GM21360 (cell line): ENCODE data around the gene ADAMTS9.

ENCODE experiments used
- ATAC-seq: cut with Tn5 transposase; IDR thresholded peaks from one replicate; pipeline ENCODE4 v1.9.1; 2021; ENCODE audit warnings: mild to moderate bottlenecking, moderate library complexity; ENCODE audit not compliant: unreplicated experiment

Gene ADAMTS9

DNA sequence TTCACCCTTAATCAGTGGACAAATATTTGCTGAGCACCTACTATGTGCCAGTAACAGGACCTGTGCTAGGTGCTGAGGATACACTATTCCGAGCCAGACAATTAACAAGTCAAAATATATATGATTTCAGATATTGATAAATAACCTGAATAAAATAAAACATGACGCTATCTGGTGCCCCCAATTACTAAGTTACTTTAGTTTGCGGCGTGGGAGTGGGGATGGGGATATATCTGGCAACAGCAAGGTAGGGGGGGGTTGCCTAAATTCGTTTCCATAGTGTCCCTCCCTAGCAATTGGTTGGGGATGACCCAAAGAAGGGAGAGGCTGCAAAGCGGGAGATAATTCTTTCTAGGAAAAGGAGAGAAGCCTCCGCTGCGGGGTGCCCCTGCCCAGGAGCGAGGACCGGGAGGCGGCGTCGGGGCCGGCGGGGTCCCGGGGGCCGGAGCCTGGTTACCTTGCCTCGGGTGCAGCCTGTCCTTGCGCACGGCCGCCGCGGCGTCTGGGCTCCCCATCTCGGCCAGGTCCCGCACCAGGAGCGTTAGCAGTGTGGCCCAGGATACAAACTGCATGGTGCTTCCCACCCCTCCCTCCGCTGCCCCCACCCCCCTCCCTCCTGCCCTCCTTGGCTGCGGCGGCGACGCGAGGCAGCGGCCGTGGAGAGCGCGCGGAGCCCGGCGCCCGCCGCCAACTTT, 567 bp downstream of the ADAMTS9 start:
- ATAC-seq: no peak

DNA sequence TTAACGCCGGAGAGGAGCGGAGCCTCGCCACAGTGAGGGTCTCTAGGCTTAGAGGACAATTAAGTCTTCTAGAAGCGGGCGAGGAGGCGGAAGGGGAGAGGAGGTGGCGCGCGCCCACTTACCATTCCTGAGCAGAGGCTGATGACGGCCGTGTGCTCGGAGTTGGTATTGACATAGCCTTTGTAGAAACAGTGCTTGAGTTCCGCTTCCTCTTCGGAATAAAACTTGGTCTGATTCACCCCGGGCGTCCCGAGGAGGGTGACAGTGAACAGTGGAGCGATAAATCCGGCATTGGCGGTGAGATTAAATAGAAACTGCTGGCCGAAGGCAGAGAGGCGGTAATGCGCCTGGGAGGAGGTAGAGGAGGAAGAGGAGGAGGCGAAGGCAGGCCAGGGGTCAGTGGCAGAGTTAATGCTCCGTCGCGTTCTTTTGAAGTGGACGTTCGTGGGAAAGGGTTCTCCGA, 1.3 kb downstream of the ADAMTS9 start:
- ATAC-seq: no peak

DNA sequence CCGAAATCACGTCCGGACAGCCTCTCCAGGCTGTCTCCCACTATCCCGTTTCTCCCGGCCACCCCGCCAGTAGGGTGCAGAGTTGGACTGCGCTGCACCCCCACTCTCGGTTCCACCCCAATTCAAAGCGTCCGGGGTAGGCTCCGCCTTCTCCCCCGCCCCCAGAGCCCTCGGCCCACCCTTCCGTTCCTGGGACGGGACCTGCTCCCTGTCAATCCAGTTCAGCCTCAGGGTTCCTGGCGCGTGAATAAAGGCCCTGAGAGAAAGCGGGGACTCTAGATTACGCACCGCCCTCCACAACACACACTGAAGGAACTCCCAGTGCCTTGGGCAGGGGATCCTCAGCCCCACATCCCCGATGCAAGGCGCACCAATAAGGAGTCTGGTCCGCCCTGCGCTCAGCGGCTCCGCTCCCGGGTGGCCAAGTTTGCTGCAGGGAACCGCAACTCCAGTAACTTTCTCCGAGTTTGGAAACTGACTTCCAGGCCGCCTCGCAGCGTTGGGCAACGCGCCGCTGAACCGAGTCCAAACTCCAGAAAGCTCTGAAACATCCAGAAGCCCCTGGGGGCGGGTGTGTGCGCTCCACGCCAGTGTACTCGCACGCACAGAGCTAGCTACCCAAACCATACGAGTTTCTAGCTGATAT, 1.9 kb downstream of the ADAMTS9 start:
- ATAC-seq: no peak

DNA sequence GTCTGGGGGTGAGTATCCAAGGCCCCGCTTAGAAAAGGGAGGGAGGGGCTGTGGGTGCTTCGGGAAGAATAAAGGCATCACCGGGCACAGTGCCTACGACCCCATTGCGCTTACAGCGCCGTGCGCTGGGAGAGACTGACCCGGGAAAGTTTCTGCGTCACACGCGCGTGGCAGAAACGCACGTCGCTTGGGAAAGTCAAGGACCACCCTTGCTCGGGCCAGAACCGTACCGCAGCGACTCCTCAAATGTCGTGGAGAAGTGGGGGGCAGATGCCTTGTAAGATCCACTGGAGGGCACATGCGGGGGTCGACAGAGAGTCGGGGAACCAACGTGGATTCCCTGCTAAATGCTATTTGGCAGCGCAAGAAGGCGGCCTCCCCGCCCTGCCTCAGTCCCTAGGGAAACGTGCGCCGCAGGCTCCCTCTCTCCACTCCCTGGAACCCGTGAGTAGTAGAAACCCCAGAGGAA, 2.4 kb downstream of the ADAMTS9 start:
- ATAC-seq: no peak

DNA sequence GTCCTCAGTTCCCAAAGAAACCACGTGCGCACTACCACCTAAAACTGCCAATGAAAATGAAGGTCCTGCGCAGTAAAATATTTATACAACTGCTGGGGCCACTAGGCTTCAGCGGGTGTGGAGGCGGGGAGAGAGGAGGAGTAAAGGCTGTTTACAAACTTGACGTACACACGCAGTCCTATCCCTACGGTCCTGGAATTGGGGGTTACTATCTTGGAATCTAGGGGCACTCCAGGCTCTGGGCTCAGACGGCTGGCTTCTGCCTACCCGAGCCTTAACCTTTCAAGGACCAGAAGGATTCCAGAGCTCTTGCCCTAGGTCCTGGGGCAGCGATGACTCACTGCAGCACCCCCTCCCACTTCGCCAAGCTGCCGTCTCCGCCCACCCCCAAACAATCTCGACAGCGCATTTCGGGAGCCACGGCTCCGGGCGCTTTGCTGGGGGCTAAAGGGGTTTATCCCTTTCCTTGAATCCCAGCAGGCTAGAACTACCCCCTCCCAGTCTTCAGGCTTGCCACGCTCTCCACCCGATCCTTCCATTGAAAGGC, 3.0 kb downstream of the ADAMTS9 start:
- no peak for ATAC-seq

DNA sequence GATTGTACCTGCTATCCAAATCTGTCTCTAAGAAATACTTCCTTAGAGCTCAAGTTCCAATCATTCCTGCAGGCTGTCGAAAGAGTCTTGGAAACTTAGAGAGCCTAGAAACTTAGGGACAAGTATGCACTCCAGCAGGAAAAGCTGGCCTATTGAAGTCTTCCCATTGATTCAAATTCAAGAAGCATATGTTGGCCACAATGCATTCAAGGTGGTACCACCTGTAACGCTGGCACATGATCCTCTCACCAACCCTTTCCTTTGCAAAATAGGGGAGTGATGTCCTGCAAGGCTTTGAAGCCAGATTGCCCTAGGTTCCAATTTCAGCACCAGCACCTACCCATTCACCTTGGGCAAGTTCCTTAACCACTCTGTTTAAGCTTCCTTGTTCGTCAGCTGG, 6.0 kb downstream of the ADAMTS9 start:
- ATAC-seq: no peak

DNA sequence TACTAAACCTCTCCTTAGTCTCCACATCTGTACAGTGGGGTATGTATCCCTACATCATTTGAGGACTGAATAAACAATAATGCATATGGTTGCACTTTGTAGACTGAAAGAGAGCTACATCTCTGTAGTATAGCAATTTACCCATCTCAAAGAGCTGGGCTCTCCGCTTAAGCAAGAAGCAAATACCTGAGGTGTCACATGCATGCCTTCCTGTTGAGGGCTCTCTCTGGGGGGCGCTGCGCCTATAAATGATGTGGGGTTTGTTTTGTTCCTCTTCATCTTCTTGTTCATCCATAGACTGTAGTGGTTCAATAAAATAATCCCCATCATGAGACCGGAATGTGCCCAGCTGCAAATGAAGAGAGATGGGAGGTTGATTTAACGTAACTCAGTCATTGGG, 6.8 kb downstream of the ADAMTS9 start:
- ATAC-seq: no peak

DNA sequence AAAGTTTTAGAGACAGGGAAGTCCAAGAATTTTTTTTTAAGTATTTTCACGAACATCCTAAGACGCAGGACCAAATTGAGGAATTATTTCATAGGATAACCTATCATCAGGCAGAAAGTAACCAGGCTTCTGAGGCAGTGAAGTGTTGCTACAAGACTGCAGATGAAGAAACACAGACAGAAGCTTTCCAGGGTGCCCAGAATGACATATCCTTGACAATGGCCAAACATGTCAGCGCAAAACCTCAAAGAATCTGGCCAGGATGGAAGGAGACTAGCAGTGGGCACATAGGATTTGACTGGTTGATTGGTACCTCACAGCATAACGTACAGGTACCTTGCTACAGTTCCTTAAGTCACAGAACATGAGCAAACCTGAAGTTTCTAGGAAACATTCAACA, 7.5 kb downstream of the ADAMTS9 start:
- ATAC-seq: no peak

DNA sequence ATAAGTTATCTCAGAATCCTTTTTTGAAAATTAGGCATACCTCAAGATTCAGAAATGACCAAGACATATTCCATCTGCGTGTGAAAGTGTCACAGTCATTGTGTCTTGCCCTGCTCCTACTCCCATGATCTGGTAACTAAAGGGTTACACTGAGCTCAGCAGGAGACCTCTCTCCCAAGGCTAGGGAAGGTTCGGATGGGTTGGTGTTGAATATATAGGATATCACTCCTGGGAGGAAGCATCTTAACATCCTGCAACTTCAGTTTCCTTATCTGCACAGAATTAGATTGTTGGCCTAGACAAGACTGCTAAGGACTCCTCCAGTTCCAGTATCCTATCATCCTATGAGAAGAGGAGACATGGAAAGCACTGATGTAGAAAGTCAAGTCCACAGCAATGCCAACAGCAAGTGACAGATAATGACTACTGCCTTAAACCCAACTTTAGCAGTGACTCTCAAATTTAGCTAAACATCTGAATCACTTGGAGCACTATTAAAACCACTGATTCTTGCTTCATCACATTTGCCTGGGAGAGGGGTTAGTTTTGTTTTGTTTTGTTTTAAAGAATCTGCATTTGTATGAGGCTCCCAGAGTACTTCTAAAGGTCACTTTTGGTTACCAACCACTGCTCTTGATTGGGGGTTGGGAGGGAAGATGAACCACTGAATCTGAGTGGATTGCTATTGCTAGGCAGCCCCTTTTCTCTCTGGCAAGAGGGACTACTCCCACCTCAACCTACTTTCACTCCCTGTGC, 9.7 kb downstream of the ADAMTS9 start:
- ATAC-seq: no peak

DNA sequence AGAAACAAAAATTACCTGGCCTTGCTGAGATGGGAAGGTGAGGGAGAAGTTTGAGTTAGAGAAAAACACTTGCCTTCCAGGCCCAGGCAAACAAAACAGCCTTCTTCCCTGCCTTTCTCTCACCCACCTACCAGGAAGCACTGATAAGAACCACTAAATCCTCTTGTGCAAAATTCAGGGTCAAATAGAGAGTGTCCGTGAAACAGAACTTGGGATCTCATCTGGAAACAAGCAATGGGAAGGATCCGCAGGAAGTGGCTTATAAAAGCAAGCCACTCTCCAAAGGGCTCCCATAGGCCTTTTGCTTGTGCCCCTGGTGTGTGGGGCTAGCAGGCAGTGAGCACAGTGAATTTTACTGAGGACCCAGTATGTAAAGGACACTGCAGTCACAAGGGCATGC, 11.0 kb downstream of the ADAMTS9 start:
- ATAC-seq: no peak

DNA sequence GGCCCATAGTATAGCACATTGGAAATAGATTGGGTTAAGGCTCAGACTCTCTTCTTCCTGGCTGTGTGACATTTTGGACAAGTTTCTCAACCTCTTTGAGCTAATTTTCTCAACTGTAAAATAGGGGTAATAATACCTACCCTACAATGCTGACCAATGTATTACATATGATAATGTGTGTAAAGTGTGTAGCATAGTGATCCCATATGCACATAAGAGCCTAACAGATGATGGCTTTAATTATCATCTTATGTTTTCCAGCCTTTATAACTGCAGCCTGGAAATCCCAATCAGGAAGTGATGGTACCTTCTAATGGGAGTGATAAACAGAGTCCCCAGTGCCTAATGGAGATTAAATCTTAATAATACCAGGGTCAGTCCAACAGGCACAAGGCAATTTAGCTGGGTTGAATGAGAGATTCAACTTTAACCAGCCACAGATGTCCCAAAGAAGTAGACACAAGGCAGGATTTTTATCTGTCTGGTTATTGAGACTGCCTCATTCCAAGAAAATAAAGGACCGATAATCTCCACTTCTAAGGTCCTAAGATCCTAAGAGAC, 12.0 kb downstream of the ADAMTS9 start:
- no peak for ATAC-seq

DNA sequence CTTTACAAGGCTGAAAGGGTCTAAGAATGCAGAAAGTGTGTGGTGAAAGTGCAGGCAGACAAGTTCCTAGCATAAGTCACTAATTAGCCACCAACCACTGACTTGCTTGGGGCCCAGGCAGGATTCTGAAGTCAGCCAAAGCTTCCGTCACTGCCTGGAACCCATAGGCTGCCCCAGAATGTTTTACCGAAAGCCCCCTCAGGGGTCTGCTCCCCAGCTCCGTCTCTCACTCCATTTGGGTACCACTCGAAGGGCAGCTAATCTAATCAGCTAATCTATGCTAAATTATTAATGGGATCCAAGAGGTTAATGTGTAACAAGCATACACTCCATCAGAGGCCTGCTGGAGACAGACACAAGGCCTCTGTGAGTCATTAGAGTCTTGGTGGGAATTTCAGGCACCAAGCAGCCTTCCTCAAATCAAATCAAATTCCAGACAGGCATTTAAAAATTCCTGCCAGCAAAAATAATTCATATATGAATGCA, 13.2 kb downstream of the ADAMTS9 start:
- no peak for ATAC-seq

DNA sequence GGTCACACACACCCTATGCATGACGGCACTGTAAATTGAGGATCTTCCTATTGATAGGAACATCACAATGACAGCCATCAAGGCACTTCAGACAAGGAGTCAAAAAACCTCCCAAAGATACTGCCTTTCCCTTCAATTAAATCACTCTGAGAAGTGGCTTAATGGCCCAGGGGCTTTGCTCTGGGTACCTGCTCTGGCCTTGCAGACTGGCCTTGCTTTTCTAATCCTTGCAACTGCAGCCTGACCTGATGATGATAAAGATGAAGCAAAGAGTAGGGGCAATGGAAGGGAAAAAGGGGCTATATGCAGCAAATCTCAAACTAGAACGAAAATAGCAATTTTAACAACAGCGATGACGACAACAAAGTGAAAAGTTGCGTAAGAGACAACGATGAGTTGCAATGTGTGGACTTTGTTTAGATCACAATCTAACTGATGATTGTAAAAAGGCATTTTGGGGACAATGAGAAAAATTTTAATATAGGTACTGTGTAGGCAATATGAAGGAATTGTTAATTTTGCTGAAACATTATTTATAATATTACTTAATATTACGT, 14.6 kb downstream of the ADAMTS9 start:
- no peak for ATAC-seq

DNA sequence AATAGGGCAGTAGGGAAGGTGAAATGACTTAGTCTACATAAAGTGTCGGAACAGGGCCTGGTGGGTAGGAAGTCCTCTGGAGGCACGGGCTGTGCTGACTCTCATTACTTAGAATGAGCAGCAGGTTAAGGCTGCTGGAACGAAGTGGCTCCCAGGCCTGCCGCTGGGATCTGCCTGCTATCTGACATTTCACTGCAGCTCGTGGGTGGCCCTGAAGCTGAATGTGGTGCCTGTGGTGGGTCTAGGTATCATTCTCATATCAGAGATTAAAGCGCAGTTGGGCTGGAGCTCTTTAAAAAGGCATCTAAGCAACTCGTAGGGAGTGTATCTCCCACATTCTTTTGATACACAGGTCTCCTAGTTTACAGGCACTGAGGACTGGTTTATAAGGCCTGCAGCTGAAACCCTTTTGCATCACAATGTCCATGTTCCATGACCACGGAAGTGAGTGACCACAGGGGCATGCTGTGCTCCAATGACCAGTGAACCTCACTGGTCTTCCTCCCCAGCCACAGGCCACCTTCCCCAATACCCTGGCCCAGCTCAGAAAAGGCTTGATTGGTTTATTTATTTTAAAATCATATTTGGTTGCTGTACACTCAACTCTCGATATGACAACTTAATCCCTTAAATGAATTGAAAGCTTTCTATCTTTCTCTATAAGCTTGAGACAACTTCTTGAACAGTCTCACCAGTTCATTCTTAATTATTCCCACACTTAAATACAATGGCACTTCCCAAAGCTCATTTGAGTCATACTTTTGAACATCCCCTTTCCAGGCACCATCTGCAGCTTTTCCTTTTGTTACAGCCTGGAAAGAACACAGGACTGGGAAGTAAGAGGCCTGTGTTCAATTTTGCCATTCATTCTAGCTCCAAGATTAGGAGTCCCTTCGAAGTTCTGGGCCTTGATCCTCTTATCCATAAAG, 19.0 kb downstream of the ADAMTS9 start:
- ATAC-seq: no peak

DNA sequence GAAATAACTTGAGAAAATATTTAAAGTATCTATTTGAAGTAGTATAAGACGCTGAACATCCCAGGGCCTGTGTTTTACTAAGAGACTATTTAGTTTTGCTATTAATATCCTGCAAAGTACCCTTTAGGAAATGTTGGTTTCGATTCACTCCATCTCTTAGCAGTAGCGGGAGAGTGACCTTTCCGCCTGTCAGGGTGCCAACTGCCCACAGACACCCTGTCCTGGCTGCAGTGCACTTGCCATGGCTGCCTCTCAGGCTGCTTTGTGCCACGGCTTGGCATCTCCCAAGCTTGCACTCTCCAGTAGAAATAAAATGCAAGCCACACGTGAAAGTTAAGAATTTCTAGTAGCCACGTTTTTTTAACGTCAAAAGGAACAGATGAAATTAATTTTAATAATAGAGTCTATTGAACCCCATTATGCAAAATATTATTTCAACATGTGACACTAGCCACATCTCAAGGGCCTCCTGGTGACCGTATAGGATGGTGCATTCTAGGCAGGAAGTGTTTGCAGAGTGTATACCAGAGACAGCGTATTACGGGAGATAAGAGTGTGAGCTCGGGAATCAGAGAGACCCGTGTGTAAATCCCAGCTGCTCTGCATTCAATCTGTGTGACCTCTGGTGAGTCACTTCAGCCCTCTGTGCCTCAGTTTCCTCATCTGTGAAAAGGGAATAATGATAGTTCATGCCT, 19.8 kb downstream of the ADAMTS9 start:
- no peak for ATAC-seq

DNA sequence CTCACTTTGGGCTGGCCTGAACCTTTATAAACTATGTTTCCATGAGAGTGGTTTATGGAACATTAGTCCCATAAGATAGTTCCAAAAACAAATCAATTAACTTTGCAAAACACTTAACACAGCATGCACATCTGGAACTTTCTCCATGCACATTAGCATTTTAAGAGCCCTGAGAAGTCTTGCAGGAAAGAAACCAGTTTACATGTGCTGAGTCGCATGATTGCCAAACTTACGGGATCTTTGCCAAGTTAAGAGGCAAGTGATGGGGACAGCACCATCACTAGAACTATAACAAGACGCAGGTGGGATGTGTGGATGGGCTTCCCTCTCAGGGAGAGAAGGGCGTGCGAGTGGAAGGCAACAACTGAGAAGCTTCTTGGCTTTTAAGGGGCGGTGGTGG, 20.7 kb downstream of the ADAMTS9 start:
- ATAC-seq: no peak

DNA sequence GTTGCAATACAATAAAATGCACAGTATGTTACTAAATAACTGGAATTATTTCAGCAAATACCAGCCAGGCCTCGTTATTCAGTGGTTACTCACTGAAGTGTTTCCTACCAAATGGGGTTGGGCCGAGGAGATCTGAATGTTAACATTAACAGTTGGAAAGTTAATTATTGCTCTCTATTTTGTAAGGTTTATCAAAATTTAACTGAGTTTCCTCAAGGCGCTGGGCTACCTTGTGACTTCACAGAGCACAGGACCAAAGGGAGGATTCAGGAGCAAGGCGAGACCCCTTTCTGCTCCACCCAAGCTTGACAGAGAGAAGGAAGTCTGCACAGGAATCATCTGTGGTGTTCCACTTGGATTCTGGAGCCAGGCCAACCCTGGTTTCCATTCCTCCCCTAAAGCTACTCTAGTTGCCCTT, 21.6 kb downstream of the ADAMTS9 start:
- ATAC-seq: no peak

DNA sequence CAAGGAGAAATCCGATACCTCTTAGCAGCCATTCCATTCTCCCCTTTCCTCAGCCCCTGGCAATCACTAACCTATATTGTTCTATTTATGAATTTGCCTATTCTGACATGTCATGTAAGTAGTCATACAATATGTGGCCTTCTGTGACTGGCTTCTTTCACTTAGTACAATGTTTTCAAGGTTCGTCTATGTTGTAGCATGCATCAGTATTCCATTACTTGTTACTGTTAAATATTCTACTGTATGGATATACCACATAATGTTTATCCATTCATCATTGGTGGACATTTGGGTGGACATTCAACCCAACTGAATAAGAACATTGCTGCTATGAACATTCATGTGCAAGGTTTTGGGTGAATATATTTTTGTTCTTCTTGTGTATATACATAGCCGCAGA, 23.4 kb downstream of the ADAMTS9 start:
- no peak for ATAC-seq

DNA sequence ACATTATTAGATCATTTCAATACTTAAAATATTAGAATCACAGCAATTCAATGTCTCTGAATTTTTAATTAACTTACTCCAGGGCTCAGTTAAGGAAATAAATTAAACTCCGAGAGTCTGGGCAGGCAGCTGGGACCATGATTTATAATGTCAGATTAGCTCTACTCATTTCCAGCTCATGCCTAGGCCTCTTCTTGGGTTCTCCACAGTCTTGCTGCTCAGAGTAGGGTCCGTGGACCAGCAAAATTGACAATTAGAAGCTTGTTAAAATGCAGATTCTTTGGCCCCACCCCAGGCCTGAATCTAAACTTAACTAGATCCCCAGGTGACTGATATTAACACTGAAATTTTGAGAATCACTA, 28.2 kb downstream of the ADAMTS9 start:
- ATAC-seq: no peak
